NCI-H1417 treated with DMSO at 0.1 percent for 48 hours (cell line): Measurements from ENCODE around the gene BLOC1S6.
"Not testable (repeated sequence)": the region's sequence is repeated elsewhere in the genome, so short reads cannot be mapped to it uniquely, and the experiment has no call there.

ENCODE experiments used
- DNase-seq: peaks from one replicate; lab custom pipeline; 2025; lab: John Stamatoyannopoulos, UW

BLOC1S6 gene

DNA sequence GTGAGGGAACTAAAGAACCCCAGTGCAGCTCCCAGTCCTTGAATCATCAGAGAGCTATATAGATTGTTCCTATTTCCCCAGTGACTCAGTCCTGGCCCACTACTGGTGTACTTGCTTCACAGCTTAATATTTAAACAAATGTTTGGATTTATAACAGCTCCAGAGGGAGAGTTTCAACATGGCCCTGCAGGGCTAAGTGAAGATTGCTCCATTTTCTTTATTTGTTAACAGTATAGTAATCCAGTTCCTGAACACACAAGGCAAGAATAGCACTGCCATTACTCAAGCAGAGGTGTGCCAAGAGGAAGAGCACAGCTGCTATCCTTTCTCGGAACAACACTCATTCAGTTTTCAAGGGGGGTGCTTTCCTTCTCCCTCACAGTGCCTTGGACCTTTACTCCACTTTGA lies 54.2 kb downstream of the BLOC1S6 start:
- DNase-seq = no peak

GRCh38 chr15:45641999-45642932 lies 55.1 kb downstream of the BLOC1S6 start:
- DNase-seq = no peak

DNA sequence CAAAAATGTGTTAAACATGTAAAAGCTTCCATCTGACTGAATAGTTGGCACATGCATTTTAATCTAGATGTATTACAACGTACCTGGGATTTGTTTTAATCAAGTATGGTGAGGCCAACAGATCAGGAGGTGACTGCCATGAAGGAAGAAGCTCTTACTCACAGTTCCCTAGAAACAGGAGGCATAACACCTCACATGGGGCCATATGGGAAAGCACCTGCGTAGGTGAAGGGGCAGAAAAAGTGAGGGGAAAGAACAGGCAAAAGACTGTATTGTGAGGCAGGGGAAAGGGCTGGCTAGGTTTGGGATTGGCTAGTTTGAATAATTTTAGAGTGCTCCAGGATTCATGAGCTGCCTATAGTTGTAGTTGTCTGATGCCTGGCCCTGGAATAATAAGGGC lies 57.3 kb downstream of the BLOC1S6 start:
- DNase-seq = no peak

DNA sequence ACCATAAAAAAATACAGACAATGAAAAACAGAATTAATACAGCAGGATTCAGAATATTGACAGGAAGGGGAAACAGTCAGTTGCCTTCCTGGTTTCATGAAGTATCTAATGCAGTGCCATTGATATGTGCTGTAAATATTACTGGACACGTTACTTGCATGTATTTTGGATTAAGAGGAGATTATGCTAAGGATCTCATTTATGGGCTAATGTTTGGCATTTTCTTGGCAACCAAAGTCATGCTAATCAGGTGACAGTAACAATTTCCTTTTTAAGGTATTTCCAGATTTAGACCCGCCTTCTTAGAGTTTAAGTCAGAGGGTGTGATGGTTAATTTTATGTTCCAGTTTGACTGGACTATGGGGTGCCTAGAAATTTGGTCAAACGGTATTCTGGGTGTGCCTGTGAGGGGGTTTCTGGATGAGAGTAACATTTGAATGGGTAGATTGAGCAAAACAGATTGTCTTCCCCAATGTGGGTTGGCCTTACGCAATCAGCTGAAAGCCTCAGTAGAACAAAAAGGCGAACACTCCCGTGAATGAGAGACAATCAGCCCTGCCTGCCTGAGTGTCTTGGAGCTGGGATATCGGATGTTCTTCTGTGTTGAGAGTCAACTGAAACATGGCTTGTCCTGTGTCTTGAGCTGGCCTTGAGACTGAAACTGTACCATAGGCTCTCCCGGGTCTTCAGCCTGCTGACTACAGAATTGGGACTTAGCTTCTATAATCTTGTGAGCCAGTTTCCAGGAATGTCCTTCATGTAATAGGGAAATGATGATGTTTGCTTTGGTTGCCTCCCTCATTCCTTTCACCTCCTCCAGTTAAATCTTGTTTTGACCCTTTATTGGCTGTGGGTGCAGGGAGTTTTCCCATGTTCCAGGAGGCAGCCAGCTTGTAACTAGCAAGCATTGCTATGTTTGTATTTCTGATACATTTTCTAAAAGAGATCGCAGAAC lies 58.1 kb downstream of the BLOC1S6 start:
- DNase-seq = no peak

GRCh38 chr15:45646220-45646619 lies 59.0 kb downstream of the BLOC1S6 start:
- DNase-seq = no peak

- no peak for DNase-seq
Observed at GRCh38 chr15:45647828-45648227, 60.6 kb downstream of the BLOC1S6 start.

GRCh38 chr15:45648521-45649200 lies 61.5 kb downstream of the BLOC1S6 start:
- no peak for DNase-seq

DNA sequence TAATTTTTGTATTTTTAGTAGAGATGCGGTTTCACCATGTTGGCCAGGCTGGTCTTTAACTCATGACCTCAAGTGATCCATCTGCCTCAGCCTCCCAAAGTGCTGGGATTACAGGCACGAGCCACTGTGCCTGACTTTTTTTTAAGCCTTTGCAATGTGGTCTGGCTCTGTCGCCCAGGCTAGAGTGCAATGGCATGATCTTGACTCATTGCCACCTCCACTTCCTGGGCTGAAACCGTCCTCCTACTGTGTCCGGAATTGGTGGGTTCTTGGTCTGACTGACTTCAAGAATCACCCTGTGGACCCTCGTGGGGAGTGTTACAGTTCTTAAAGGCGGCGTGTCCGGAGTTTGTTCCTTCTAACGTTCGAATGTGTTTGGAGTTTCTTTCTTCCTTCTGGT lies 62.8 kb downstream of the BLOC1S6 start:
- DNase-seq = not testable (repeated sequence)

GRCh38 chr15:45650889-45651525 lies 63.8 kb downstream of the BLOC1S6 start:
- no peak for DNase-seq

GRCh38 chr15:45653702-45654424 lies 66.7 kb downstream of the BLOC1S6 start:
- DNase-seq = no peak

GRCh38 chr15:45654749-45655148 lies 67.6 kb downstream of the BLOC1S6 start:
- no peak for DNase-seq

DNA sequence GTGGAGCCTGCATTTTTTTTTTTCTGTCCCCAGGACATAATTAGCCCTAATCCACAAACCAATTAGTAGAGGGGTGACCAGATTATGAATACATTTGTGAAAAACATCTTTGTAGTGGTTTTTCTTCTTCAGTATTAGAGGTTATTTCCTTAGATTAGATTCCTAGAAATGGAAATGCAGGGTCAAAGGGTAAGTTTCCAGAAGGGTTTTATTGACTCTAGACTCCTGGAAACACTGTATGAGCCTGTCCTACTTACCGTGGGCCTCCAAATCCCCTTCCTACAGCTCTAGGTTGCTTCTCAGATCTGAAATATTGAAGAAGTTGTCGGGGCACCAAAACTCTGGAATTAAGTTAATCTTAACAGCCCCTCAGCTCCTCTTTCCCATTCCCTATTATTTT lies 70.1 kb downstream of the BLOC1S6 start:
- no peak for DNase-seq

GRCh38 chr15:45657764-45658545 lies 70.8 kb downstream of the BLOC1S6 start:
- no peak for DNase-seq
